Activated CD4-positive, alpha-beta T cell treated with anti-CD3 and anti-CD28 coated beads for 4 hours (primary cell): Measurements from ENCODE around the gene POMGNT2.

Experiments
- DNase-seq, 2 donors: peaks; one replicate each; pipeline ENCODE4 v3.0.0-alpha.2; 2020

POMGNT2 gene

DNA sequence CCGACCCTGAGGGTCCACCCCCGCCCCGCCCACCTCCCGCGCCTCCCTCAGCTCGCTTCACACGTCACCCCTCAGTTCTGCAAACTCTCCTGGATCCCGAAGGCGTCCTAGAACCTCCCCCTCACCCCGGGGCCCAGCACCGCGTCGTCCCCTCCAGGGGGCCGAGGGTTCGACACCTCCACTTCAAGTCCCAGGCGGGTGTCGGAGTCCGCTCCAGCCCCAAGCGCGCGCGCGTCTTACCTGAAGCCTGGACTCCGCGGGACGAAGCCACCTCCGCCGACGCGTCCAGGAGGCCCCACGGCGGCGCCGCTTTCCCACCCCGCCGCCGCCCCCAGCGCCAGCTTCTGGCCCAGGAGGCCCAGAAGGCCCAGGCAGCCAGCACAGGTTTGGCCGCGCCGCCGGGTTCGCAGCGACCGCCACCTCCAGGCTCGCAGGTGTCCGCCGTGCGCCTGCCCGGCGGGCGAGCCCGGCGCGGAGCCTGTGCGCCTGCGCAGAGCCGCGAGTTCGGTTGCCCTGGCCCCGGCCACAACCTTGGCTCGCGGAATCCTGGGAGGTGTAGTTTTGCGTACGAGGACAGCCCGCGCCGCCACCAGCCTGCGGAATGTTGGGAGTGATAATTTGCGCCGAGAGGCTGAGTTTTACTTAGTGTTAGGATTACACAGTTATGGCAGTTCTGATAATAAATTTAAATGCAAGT lies at the start of gene POMGNT2:
TSS of gene POMGNT2 (minus strand) at position 484 of the 697 bp plus-strand sequence. CDS start 24,648 bp downstream, outside the sequence.
- DNase-seq: peak; percentile 87

DNA sequence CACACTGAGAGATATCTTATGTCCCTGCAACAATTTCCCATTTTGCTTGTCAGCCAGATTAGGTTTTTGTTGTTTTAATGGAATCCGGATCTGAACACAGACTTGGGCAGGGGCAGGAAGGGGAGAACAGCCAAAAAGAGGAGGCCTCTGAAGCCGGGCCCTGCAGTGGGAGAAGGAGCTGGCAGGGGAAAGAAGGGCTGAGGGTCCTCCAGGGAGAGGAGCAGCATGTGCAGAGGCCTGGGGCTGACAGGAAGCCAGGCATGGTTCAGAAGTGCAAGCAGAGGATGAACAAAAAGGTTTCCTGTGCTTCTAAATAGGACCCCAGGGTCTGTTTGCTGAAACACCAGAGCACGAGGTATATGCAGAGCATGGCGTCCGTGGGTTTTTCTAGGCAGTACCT lies 49.1 kb upstream of the POMGNT2 start:
- no peak for DNase-seq

DNA sequence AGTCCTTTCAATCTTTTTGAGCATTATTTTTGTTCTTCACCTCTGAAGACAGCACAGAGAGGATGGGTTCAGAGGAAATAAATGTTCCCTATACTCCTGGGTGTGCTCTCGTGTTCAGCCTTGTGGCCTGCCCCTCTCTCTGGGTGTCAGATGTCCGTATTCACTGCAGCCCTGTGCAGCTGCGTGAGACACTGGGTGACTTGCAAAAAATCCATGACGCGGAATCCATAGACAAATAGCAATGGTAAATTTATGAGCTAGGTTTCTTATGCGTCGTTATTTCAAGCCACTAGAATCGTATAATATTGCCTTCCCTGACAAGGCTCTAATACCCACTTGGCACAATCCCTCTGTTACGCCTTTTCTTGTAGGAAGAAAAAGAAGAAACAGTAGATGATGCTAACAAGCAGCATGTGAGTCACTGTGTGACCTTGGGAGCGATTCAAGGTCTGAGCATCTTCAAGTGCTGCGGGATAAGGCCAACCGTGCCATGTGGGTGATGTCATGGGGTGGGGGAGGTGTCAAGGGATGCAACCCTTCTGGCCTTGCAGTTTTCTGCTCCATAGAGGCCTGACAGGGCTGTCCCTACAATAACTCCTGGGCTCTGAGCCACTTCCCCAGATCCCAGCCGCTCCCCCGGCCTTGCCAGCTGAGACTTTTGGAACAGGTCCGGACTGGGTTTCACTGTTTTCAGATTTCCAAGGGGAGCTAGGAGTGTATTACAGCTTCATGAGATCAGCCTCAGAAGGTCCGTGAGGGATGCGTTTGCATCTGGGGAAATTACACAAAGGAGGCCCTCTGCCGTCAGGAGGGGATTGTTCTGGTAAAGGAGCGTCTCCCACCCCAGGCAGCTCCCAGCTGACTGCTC lies 47.6 kb upstream of the POMGNT2 start:
- DNase-seq: no peak

DNA sequence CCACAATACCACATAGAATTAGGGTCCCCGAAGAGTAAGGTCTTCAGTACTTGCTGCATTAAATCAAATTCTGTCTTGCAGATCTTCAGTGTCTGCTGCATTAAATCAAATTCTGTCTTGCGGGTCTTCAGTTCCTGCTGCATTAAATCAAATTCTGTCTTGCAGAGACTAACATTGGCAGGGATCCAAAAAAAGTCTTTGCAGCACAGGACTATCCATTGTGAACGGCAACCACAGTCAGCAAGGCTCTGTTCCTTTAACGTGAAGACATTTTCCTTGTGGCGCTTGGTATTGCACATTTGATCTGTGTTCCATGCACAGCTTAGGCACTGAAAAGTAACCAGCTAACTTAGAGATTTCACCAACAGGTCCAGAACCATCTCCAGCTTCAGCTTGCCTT lies 46.8 kb upstream of the POMGNT2 start:
- no peak for DNase-seq

DNA sequence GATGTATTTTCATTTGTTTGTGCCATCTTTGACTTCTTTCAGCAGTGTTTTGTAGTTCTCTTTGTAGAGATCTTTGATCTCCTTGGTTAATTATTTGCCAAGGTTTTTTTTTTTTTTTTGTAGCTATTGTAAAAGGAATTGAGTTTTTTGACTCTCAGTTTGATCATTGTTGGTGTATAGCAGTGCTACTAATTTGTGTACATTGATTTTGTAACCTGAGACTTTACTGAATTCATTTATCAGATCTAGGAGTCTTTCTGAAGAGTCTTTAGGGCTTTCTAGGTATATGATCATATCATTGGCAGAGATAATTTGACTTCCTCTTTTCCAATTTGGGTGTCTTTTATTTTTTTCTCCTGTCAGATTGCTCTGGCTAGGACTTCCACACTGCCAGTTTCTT lies 42.2 kb upstream of the POMGNT2 start:
- no peak for DNase-seq

DNA sequence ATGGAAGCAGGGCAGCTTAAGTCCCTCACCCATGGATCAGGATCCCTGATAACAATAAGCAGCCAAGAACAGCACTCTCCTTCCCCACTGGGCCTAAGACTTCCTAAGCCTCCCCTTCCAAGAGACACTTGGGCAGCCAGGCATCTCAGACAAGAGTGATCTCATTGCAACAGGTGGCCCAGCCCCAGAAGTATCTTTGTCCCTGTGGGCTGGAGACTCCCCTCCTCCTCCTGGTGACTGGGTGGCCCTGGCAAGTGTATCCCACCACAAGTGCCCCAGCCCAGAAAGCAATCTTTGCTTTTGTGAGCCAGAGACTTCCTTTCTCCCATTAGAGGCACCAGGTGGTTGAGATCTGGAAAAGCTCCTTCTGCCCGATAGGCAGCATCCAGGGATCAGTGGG lies 40.7 kb upstream of the POMGNT2 start:
- DNase-seq: no peak

DNA sequence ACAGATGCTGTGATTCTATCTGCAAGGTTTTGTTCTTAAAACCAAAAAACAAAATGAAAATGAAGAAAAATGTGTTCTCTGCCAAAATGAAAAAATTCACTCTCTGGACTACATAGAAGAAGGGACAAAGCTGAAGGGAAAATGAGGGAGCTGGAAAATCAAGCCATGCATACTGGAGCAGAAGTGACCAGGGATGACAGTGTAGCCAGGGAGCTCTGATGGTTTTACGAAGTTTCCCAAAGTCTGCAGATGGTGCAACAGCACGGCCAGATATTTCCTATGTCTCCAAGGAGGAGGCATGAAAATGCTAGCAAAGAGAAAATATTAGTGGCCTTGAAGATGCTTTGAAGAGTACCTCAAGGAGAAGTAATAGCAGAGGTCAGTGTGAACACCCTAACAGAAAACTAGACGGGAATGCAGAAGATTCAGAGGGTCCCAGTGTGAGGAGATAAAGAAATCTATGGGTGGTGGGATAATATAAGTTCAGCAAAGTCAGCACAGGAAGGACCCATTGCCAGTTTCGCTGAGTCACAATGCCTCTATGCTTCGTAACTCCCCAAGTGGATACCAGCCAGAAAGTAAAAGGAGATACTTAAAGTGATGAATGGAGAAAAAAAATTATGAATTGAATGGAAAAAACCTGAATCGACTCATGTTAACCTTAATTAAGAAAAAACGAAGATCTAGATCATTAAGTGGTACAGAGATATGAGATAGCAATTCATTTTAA lies 39.0 kb upstream of the POMGNT2 start:
- no peak for DNase-seq

DNA sequence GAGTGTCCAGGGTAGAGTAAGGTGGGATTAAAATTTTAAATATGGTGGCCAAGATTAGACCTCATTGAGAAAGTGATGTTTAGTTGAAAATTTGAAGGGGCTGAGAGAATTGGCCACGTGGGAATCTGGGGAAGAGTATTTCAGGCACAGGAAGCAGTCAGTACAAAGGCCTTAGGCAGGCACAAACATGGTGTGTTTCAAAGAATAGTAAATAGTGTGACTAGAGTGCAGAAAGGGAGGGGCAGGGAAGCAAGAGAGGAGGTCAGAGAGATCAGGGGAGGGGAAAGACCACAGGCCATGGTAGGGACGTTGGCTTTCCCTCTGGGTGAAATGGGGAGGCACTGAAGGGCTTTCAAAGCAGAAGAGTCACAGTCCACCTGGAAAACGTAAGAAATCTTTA lies 36.6 kb upstream of the POMGNT2 start:
- DNase-seq: no peak

DNA sequence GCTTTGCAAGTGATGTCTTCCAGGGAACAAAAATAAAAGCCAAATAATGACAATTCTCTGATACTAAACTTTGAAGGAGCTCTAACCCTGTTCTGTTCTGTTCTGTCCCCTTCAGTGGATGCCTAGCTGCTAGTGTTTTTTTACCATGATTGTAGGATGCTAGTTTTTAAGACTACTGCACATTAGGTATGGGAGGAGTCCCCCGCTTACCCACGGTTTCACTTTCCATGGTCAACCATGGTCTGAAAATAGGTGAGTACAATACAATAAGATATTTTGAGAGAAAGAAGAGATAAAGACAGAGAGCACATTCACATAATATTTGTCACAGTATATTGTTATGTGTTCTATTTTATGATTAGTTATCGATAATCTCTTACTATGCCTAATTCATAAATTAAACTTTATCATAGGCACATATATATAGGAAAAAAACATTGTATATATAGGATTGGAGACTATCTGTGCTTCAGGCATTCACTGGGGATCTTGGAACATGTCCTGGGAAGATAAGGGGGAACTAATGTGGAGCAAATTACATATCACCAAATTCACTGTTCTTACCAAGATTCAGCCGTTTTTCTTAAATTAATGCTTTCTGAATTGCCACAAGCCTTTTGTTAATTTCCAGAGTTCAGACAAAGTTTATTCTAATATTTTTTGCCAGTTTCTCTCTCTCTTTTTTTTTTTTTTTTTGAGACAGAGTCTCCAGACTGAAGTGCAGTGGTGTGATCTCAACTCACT lies 32.8 kb upstream of the POMGNT2 start:
- no peak for DNase-seq

DNA sequence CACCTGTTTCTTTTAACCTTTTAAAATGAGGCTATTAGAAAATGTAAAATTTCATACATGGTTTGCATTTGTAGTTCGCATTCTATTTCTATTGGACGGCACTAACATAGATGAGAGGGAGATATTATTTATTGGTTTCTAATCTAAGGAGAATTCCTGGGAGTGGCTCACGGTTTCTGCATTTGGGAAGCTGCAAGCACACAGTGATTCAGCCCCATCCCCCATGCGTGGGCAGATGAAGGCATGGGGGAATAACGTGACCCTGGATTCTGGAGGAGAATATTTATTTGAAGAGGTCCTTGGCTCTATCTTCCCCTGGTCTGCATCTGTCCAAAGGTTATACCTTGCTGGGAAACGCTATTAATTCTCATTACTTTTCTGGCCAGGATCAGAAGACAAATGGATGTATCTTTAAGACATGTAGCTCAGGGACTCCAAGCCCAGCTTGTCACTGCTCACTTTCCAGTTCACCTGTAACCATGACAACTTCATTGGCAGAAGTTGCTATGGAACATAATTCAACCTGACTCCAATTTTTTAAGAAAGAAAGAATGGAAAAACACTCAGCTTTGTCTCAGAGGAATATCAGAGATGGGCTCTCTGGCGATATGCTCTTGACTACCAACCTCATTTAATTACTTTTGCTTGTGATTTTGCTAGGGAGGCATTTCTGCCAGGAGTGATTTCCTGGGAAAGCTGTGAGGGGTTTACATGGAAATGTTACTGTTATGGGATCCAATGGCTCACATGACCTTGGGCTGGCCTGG lies 27.2 kb upstream of the POMGNT2 start:
- no peak for DNase-seq

DNA sequence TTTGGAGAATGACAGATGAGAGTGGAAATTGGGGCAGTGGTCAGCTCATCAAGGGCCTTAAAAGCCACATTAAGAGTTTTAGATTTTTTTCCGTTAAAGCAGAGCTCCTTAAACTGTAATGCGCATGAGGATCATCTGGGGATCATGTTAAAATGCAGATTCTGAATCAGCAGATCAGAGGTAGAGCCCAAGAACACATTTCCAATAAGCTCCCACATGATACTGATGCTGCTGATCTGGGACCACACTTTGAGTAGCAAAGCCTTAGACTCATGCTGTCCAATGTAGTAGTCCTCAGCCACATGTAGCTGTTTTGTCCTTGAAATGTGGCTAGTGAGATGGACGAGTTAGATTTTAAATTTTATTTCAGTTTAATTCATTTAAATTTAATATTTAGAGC lies 26.3 kb upstream of the POMGNT2 start:
- DNase-seq: no peak

DNA sequence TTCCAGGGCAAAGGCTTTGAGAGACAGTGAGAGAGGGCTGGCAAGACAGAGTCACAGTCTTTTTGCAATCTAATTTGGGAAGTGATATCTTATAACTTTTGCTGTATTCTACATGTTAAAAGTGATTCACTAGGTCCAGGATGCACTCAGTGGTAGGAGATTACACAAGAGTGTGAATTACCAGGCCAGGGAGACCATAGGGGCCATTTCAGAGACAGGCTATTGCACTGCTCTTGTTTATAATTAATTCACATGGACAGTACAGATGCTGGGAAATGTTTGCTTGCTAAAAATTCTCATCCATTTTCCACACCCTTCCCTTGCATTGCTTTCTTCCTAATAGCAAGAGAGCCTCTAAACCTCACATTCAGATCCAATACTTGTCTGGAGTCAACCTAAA lies 22.6 kb upstream of the POMGNT2 start:
- DNase-seq: no peak

DNA sequence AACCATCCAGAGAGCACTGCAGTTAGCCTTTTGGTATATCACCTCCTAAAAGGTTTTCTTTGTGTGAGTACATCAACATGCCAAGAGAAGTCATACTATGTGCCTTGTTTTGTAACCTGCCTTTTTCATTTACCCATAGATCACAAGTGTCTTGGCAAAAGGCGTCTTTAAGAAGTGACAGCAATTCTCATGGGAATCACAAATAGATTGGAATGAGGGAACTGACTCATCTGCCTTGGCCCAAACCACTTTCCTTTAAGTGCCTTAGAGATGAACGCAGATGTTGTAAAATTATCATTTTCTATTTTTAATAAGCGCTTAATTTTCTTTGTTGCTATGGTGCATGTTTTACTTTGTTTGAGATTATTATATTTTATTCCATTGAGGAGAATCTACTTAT lies 20.7 kb upstream of the POMGNT2 start:
- no peak for DNase-seq

DNA sequence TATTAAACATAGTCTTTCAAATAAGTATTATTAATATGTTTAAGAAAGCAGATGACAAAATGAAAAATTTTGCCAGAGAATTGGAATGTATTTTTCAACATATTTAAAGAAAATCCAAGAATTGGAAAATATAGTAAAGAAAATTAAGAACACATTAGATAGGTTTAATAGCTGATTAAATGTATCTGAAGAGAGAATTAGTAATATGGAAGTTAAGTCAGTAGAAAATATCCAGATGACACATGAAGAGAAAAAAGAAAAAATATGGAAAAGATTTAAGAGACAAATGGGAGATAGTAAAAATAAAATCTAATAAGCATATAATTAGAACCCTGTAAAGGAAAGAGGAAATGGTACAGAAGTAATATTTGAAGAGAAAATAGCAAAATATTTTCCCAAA lies 18.0 kb upstream of the POMGNT2 start:
- no peak for DNase-seq

DNA sequence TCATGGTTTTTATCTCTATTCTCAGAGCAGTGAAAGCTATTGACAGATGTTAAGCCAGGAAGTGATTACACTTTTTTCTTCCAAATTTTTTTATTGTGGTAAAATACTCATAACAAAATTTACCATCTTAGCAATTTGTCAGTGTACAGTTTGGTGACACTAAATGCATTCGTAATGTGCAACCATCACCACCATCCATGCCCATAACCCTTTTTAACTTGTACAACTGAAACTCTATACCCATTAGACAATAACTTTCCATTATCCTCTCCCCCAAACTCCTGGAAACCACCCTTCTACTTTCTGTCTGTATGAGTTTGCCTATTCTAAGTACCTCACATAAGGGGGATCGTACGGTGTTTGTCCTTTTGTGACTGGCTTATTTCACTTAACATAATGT lies 15.1 kb upstream of the POMGNT2 start:
- no peak for DNase-seq

DNA sequence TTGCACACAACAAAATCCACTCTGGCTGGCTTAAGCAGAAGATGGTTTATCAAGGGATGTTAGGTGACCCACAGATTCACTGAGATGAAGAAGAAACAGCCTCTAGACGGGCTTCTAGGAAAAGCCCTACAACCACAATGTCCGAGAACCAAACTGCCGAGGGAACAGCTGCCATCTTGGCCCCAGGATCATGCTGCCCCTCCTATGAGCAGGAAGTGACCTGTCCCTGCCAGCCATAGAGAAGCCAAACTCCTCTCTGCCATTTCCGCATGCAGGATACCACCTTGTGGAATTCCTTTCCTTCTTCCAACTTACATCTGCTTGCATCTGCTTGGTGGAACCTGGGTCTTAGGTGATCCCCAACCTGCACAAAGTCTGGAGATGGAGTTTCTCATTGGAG lies 11.4 kb upstream of the POMGNT2 start:
- no peak for DNase-seq

DNA sequence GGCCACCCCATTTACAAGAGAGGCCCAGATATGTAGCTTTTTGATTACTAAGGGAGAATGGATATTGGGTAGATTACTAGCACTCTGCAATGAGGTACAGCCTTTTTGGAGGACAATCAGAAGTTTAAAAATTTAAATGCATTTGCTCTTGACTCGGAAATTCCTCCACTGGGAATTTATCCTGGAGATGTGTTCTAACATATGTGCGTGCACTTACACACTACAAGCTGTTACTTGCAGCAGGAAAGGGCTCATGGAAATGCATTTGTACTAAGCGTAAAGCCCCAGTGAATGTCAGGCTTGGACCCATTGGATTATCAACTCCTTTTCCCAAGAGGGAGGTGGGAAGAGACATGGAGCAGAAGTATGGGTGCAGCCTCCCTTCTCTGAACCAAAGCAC lies 7.8 kb upstream of the POMGNT2 start:
- DNase-seq: no peak

DNA sequence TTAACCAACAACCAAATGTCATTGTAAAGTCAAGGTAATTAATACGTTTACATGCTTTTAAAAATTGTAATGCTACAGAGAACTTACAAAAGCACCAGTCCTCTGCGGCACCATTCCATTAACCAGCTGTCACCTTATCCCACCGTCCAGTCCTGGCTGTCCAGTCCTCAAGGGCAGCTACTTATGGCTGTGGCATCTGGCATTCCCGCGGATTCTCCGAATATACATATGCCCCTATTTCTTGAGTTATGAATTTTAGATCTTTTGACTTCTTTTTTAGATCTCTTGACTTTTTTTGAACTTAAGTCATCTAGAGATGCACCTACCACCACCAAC lies 382 bp upstream of the POMGNT2 start:
- DNase-seq: peak in 1 of 2 donors; percentile 7

DNA sequence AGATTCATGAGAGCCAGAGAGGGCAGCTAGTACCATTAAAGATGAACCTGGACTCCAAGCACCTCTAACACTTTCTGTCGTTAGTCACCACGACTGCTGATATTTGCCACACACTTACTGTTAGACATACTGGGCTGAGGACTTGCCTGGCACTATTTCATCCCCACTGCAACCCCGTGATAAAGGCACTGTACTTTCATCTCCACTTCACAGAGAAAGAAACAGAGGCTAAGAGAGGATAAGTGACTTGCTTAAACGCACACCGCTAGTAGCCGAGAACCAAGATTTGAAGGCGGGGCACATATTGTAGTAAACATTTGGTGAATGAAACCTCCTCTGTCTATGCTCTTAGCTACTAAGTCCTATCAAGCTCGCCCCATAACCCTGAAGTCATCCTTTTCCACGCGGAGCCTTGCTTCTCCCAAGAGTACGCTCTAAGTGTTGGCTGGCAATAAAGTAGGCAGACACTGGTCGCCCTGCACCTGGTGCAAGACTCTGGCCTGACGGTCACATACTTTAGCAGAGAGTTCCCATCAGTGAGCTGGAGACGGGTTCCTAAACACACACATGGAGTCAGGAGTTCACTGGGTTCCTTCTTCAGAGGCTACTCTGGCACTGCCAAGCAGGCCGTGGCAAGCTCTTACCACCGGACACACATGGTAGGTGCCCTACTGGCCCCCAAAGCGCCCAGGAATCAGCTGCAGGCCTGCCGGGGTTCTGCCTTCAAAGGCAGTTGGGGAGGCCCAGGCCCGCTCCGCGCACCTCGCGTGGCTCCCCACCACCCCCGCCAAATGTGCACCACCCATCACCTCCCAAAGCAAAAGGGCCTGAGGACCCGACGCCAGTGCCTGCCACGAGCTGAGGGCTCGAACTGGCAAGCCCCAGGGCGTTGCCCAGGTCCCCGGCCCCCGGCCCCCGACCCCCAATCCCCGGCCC lies 951 bp downstream of the POMGNT2 start:
- peak; percentile 27 to 37 for DNase-seq

DNA sequence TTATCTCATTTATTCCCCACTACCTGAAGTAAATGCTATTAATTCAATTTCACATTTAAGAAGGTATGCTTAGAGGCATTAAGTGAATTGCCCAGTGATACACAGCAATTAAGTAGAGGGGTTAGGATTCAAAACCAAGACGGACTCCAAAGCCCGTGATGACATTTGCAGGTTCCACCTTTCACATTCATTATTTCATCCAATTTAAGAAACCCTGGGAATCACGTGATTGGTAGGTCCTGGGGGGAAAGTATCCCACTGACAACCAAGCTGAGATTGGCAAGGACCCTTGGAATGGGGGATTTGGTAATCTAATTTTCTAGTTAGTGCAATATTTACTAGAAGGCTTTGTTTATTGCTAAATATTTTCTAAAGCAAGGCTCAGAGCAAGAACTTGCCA lies 1.8 kb downstream of the POMGNT2 start:
- no peak for DNase-seq
